ENCODE data around the gene GALNT10.

GALNT10 gene

GRCh38 chr5:154285661-154286408 lies 95.3 kb downstream of the GALNT10 start:
- no peak for TF ChIP-seq CTCF (IDR thresholded peaks at IDR 0.05; ENCODE audit: low read depth, low read length)
- DNase-seq (ENCODE audit: extremely low read depth, low read depth) = peak; percentile 59

GRCh38 chr5:154286557-154286956 lies 96.0 kb downstream of the GALNT10 start:
- no peak for DNase-seq (ENCODE audit: extremely low read depth, low read depth)
- TF ChIP-seq CTCF (IDR thresholded peaks at IDR 0.05; ENCODE audit: low read depth, low read length) = no peak

- no peak for DNase-seq (ENCODE audit: extremely low read depth, low read depth)
- TF ChIP-seq CTCF (IDR thresholded peaks at IDR 0.05; ENCODE audit: low read depth, low read length) = no peak
Observed at GRCh38 chr5:154287136-154287535, 96.6 kb downstream of the GALNT10 start.

- peak; percentile 48 for DNase-seq (ENCODE audit: extremely low read depth, low read depth)
- no peak for TF ChIP-seq CTCF (IDR thresholded peaks at IDR 0.05; ENCODE audit: low read depth, low read length)
Observed at GRCh38 chr5:154288145-154288544, 97.6 kb downstream of the GALNT10 start.

GRCh38 chr5:154291917-154292316 lies 101.4 kb downstream of the GALNT10 start:
- DNase-seq (ENCODE audit: extremely low read depth, low read depth) = no peak
- TF ChIP-seq CTCF (IDR thresholded peaks at IDR 0.05; ENCODE audit: low read depth, low read length) = no peak

- no peak for TF ChIP-seq CTCF (IDR thresholded peaks at IDR 0.05; ENCODE audit: low read depth, low read length)
Observed at GRCh38 chr5:154293219-154293618, 102.7 kb downstream of the GALNT10 start.

GRCh38 chr5:154295551-154295950 lies 105.0 kb downstream of the GALNT10 start:
- TF ChIP-seq CTCF (IDR thresholded peaks at IDR 0.05; ENCODE audit: low read depth, low read length) = no peak
- DNase-seq (ENCODE audit: extremely low read depth, low read depth) = no peak

More at GRCh38 chr5:154293219-154293618, 102.7 kb downstream of the GALNT10 start:
- no peak for DNase-seq (ENCODE audit: extremely low read depth, low read depth)
